HAP-1 (cell line): Measurements from ENCODE around the gene RASGEF1B.

Experiments used
- DNase-seq, 2 experiments: peaks; one replicate each; pipeline ENCODE4 v3.0.0-alpha.2; 2016 to 2020; ENCODE audit warnings: low spot score in 2 of 2
- H3K27me3 ChIP-seq: fragments of 250-450 bp; sonication (Bioruptor Pico); 2 replicates; pipeline ENCODE4 v1.5.1; 2020; ENCODE audit warnings: low read depth, mild to moderate bottlenecking, moderate library complexity
- H3K36me3 ChIP-seq: fragments of 250-450 bp; sonication (Bioruptor Pico); replicated peaks from 2 replicates; pipeline ENCODE4 v1.5.1; 2020; ENCODE audit warnings: mild to moderate bottlenecking
- H3K4me1 ChIP-seq: fragments of 250-450 bp; sonication (Bioruptor Pico); 2 replicates; pipeline ENCODE4 v1.5.1; 2020; ENCODE audit warnings: mild to moderate bottlenecking
- H3K4me3 ChIP-seq: fragments of 250-450 bp; sonication (Bioruptor Pico); 2 replicates; pipeline ENCODE4 v1.5.1; 2020; ENCODE audit warnings: mild to moderate bottlenecking, moderate library complexity
- H3K9me3 ChIP-seq: fragments of 250-450 bp; sonication (Bioruptor Pico); 2 replicates; pipeline ENCODE4 v1.5.1; 2020; ENCODE audit warnings: mild to moderate bottlenecking, moderate library complexity
- in situ Hi-C: fragments of 300-500 bp; cut with MboI; formaldehyde crosslinking; loops from 3 replicates; pipeline ENCODE4 v1.14.3; 2020; ENCODE audit warnings: low sequenced_read_pairs, inconsistent platforms, mixed read lengths

Gene RASGEF1B

GRCh38 chr4:81404294-81404693 lies 67.4 kb downstream of the RASGEF1B start:
- H3K36me3 ChIP-seq: no peaks in the 10 kb centered on the region
- H3K9me3 ChIP-seq: no peaks in the 10 kb centered on the region
- in situ Hi-C loops: loop anchor here (10.0 kb wide), 1 partner anchor 441 kb away; no protein-coding TSS in a partner anchor
- no peaks in the 10 kb centered on the region for H3K27me3 ChIP-seq
- no peak for DNase-seq
- H3K4me1 ChIP-seq: no peaks in the 10 kb centered on the region
- H3K4me3 ChIP-seq: no peak overlapping the region

- in situ Hi-C loops: loop anchor here (10.0 kb wide), 1 partner anchor 445 kb away; no protein-coding TSS in a partner anchor
- no peak for DNase-seq
- H3K27me3 ChIP-seq: no peaks in the 10 kb centered on the region
Measured at GRCh38 chr4:81399306-81400086, 72.2 kb downstream of the RASGEF1B start.

DNA sequence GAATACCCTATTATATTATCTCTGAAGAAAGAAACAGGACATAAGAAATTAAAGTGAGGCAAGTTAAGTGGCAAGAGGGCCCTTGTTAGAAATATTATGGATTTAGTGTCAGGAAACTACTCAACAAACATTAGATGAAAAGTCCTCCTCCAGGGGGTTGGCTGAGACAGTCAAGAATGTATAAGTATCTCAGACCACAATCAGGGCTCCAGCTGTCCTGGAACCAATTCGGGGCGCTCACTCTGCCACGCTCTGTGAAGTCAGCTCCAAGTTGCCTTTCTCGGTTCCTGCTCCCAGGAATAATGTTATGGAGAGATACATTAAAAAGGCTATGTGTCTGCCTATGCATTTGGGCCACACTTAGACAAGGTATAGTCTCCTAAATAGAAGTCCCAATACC lies 73.3 kb downstream of the RASGEF1B start:
- H3K36me3 ChIP-seq: no peaks in the 10 kb centered on the region
- H3K4me1 ChIP-seq: no peaks in the 10 kb centered on the region; the same call in 1 of the 2 replicates
- in situ Hi-C loops: no loop called here
- DNase-seq: no peak
- H3K4me3 ChIP-seq: no peak overlapping the region
- no peaks in the 10 kb centered on the region for H3K27me3 ChIP-seq
- H3K9me3 ChIP-seq: no peaks in the 10 kb centered on the region

More at GRCh38 chr4:81399306-81400086, 72.2 kb downstream of the RASGEF1B start:
- Histone ChIP-seq H3K9me3 (no peaks in the 10 kb centered on the region), H3K36me3 (no peaks in the 10 kb centered on the region), H3K4me1 (no peaks in the 10 kb centered on the region; the same call in 1 of the 2 replicates), H3K4me3 (no peak overlapping the region)

- no peaks in the 10 kb centered on the region; the same call in none of the 2 replicates for H3K4me1 ChIP-seq
- H3K9me3 ChIP-seq: no peaks in the 10 kb centered on the region
- H3K4me3 ChIP-seq: no peak overlapping the region
- in situ Hi-C loops: no loop called here
- H3K36me3 ChIP-seq: no peaks in the 10 kb centered on the region
- no peaks in the 10 kb centered on the region for H3K27me3 ChIP-seq
- DNase-seq: no peak
Measured at GRCh38 chr4:81397635-81398034, 74.1 kb downstream of the RASGEF1B start.

DNA sequence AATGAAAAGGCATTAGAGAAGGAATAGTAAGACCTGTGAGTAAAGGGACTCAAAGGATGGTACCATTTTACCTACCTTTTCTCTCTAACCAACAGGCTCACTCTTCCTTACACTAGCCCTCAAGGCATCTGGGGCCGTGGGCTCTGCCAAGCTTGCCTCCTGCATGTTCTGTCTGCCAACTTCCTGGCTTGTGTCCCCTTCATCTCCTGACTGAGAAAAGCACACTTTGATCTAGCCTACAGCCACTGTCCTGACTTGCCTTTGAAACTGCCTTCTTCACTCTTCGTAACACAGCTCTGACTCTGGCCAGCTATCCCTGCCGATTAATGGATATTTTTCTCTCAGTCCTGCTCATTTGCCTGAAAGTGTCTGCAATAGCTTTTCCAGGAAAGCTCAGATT lies 76.5 kb downstream of the RASGEF1B start:
- no peak for DNase-seq
- Histone ChIP-seq H3K9me3 (no peaks in the 10 kb centered on the region), H3K36me3 (no peaks in the 10 kb centered on the region), H3K27me3 (no peaks in the 10 kb centered on the region), H3K4me1 (no peaks in the 10 kb centered on the region; the same call in none of the 2 replicates), H3K4me3 (no peak overlapping the region)
- in situ Hi-C loops: no loop called here

- no peaks in the 10 kb centered on the region for H3K27me3 ChIP-seq
- no peaks in the 10 kb centered on the region for H3K36me3 ChIP-seq
- no peak overlapping the region for H3K4me3 ChIP-seq
- no peaks in the 10 kb centered on the region for H3K9me3 ChIP-seq
- in situ Hi-C loops: no loop called here
- H3K4me1 ChIP-seq: no peaks in the 10 kb centered on the region; the same call in none of the 2 replicates
- no peak for DNase-seq
Measured at GRCh38 chr4:81392164-81392563, 79.5 kb downstream of the RASGEF1B start.

- Histone ChIP-seq H3K4me3 (no peak overlapping the region), H3K36me3 (no peaks in the 10 kb centered on the region), H3K27me3 (no peaks in the 10 kb centered on the region), H3K4me1 (no peaks in the 10 kb centered on the region; the same call in 1 of the 2 replicates), H3K9me3 (no peaks in the 10 kb centered on the region)
- DNase-seq: no peak
- in situ Hi-C loops: no loop called here
Measured at GRCh38 chr4:81389720-81390119, 82.0 kb downstream of the RASGEF1B start.

GRCh38 chr4:81380437-81380836 lies 91.3 kb downstream of the RASGEF1B start:
- peaks cover 7% of the 10 kb centered on the region for H3K4me1 ChIP-seq
- DNase-seq: no peak
- H3K9me3 ChIP-seq: no peaks in the 10 kb centered on the region
- in situ Hi-C loops: no loop called here
- no peaks in the 10 kb centered on the region for H3K36me3 ChIP-seq
- no peak overlapping the region for H3K4me3 ChIP-seq
- no peaks in the 10 kb centered on the region for H3K27me3 ChIP-seq

DNA sequence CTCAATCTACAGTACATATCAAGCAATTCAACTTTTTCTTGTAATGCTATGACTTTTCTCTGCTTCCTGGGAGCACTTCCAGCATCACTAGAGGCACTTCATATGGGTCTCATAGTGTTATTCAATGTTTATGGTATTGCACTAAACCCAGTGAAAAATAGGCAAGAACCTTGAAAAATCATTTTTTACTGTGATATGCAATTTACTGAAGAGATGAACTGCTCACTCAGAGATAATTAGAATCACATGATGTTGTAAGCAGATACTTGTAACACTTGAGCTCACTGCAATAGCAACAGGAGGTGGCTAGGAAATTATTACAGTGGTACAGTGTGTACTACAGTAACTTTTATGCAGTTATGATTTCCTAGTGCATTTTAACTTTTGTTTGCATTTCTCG lies 93.3 kb downstream of the RASGEF1B start:
- Histone ChIP-seq H3K27me3 (no peaks in the 10 kb centered on the region), H3K36me3 (no peaks in the 10 kb centered on the region), H3K4me3 (no peak overlapping the region), H3K9me3 (no peaks in the 10 kb centered on the region), H3K4me1 (peaks cover 7% of the 10 kb centered on the region)
- no peak for DNase-seq
- in situ Hi-C loops: no loop called here

DNA sequence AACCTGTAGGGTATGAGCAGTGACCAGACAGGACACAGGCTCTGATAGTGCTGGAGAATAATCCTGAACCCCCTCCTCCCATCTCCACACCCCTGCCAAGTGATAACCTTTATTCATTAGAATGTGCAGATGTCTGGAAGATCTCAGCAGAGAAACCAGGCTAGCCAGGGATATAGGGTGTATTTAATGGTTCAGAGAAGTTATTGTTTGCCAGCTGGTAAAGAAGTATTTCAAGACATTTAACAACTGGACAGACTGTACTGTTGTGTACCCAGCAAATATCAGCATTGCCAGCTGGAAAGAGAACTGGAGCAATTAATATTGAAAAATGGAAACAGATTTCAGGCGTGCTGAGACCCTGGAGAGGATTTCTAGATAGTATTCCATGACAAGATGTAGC lies 94.5 kb downstream of the RASGEF1B start:
- DNase-seq: no peak
- in situ Hi-C loops: no loop called here
- H3K36me3 ChIP-seq: no peaks in the 10 kb centered on the region

DNA sequence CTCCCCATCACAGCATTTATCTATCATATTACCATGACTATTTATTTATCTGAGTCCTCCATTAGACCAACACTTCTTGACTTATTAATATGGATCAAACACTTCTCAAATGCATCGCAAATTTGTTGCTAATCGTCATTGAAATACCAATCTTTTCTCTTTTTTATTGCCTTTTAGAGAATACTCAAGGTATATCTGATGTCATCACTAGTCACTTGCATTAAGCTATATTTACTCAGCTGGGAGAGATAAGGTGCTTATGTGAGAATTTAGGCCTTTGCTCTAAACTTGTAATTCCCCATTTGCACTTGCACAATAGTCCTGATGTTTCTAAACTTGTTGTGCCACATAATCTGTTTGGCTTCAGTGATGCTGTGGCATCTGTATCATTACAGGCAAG lies 95.0 kb downstream of the RASGEF1B start:
- H3K36me3 ChIP-seq: no peaks in the 10 kb centered on the region
- no peak overlapping the region for H3K4me3 ChIP-seq
- peaks cover 7% of the 10 kb centered on the region for H3K4me1 ChIP-seq
- no peak for DNase-seq
- H3K9me3 ChIP-seq: no peaks in the 10 kb centered on the region
- no peaks in the 10 kb centered on the region for H3K27me3 ChIP-seq
- in situ Hi-C loops: no loop called here

More for the DNA sequence above, 94.5 kb downstream of the RASGEF1B start:
- H3K9me3 ChIP-seq: no peaks in the 10 kb centered on the region
- no peaks in the 10 kb centered on the region for H3K27me3 ChIP-seq
- peaks cover 7% of the 10 kb centered on the region for H3K4me1 ChIP-seq
- H3K4me3 ChIP-seq: no peak overlapping the region
